Spleen (tissue), 7 donors: ENCODE data around the gene MRS2.

Experiments used
- CTCF ChIP-seq, 11 experiments: fragments of 200-600 bp in 7 of 11; fragments of 450-650 bp in 4 of 11; sonication (generic) in 4 of 11; IDR thresholded peaks in 8 of 11; conservative IDR thresholded peaks in 3 of 11; 1 replicate in 7 of 11; 2 replicates in 4 of 11; pipeline versions ENCODE4 v1.4.0 to v1.8.0; 2016 to 2021; ENCODE audit warnings: antibody characterized with exemption in 11 of 11, inconsistent platforms in 4 of 11, mild to moderate bottlenecking in 1 of 11
- POLR2A ChIP-seq, 3 donors: fragments of 450-650 bp; IDR thresholded peaks; one replicate each; pipeline ENCODE4 v1.5.1; 2017; ENCODE audit warnings: antibody characterized with exemption in 3 of 3, mild to moderate bottlenecking in 1 of 3
- POLR2AphosphoS5 ChIP-seq, 3 donors: sonication (generic); formaldehyde crosslinking; IDR thresholded peaks; one replicate each; pipeline ENCODE4 v1.5.1; 2017; ENCODE audit warnings: antibody characterized with exemption in 3 of 3
- donor health status: DM: no; HTN: no; CAD: no; lungs with moderate emphysema.
- donor health status: DM: no; HTN: no; CAD: no.
- donor health status: DM: no; HTN: no; CAD: no.

GRCh38 chr6:24445704-24446103 lies 43.0 kb downstream of the MRS2 start:
- TF ChIP-seq POLR2A (IDR thresholded peaks at IDR 0.05), result no peak
- TF ChIP-seq CTCF (IDR thresholded peaks at IDR 0.05 in 8 of 11, conservative IDR thresholded peaks at IDR 0.05 in 3 of 11), result no peak
- no peak for TF ChIP-seq POLR2AphosphoS5 (IDR thresholded peaks at IDR 0.05)
